ENCODE measurements around the gene LIN37. TPM values are rescaled to one million over a fixed set of nuclear protein-coding genes. Genes with fewer than 3 reads are reported as not detected.

Gene LIN37
- total RNA-seq, 1 experiment from 2014 or later: 10.1 TPM

DNA sequence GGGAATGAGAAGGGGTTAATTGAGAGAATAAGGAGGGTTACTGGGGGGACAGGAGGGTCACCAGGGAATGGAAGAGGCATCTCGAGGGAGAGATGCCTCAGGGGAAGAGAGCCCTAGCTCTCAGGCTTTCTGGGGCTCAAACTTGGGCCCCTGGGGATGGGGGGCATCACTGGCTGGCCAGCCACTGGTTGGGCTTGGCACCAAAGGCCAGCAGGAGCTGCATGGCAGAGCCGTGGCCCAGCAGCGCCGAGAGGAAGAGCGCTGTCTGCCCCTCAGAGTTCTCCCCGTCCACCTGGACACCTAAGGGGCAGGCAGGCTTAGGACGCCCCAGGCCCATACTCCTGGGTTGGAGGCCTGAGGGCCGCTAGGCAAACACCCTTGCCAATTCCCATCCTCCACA, 44.5 kb downstream of the LIN37 start:
- H3K4me3 ChIP-seq (replicated peaks in 1 of 2; ENCODE audit: low read depth in 1 of 2, low read length in 2 of 2): no peak overlapping the region
- peak overlapping the region; percentile 35; the same call in 1 of the 2 replicates for H3K4me2 ChIP-seq (ENCODE audit: low read length)
- no peaks in the 10 kb centered on the region for H3K9me2 ChIP-seq (ENCODE audit: insufficient read depth)
- ATAC-seq: no peak
- peaks cover 0 to 5% of the 10 kb centered on the region in 2 experiments; a peak in 2 of 4 replicates for H3K4me1 ChIP-seq (ENCODE audit: control insufficient read depth in 1 of 2, insufficient read depth in 2 of 2, low read length in 2 of 2)
- ChIA-PET CTCF (no interaction called here), RAD21 (ENCODE audit: low non-redundant PET in 1 of 2, low total read pairs in 2 of 2, uncharacterized antibody in 2 of 2, unreplicated experiment in 2 of 2) (no interaction called here), POLR2A (no interaction called here)
- intact Hi-C loops (cut with micrococcal nuclease): no loop called here
- no peaks in the 10 kb centered on the region for H3K79me2 ChIP-seq (ENCODE audit: insufficient read depth, low read length)
- no TSS peak for BruUV-seq (replicated peaks)
- no peak overlapping the region for H2AFZ ChIP-seq (ENCODE audit: low read depth, low read length, poor library complexity, severe bottlenecking)
- H3K36me3 ChIP-seq (ENCODE audit: control insufficient read depth in 1 of 2, insufficient read depth in 2 of 2, low read length in 2 of 2): no peaks in the 10 kb centered on the region
- H3K27ac ChIP-seq (ENCODE audit: low read depth, low read length): no peak overlapping the region
- TF ChIP-seq, protein P1, sequence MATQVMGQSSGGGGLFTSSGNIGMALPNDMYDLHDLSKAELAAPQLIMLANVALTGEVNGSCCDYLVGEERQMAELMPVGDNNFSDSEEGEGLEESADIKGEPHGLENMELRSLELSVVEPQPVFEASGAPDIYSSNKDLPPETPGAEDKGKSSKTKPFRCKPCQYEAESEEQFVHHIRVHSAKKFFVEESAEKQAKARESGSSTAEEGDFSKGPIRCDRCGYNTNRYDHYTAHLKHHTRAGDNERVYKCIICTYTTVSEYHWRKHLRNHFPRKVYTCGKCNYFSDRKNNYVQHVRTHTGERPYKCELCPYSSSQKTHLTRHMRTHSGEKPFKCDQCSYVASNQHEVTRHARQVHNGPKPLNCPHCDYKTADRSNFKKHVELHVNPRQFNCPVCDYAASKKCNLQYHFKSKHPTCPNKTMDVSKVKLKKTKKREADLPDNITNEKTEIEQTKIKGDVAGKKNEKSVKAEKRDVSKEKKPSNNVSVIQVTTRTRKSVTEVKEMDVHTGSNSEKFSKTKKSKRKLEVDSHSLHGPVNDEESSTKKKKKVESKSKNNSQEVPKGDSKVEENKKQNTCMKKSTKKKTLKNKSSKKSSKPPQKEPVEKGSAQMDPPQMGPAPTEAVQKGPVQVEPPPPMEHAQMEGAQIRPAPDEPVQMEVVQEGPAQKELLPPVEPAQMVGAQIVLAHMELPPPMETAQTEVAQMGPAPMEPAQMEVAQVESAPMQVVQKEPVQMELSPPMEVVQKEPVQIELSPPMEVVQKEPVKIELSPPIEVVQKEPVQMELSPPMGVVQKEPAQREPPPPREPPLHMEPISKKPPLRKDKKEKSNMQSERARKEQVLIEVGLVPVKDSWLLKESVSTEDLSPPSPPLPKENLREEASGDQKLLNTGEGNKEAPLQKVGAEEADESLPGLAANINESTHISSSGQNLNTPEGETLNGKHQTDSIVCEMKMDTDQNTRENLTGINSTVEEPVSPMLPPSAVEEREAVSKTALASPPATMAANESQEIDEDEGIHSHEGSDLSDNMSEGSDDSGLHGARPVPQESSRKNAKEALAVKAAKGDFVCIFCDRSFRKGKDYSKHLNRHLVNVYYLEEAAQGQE (IDR thresholded peaks at IDR 0.05; ENCODE audit: low read depth): no peak
- TF ChIP-seq POLR2A (IDR thresholded peaks at IDR 0.05; ENCODE audit: borderline replicate concordance, extremely low read depth, insufficient read depth, insufficient read length): no peak
- TF ChIP-seq, protein P2, sequence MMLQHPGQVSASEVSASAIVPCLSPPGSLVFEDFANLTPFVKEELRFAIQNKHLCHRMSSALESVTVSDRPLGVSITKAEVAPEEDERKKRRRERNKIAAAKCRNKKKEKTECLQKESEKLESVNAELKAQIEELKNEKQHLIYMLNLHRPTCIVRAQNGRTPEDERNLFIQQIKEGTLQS (IDR thresholded peaks at IDR 0.05): no peak
- TF ChIP-seq ELF1 (IDR thresholded peaks at IDR 0.05; ENCODE audit: borderline replicate concordance, low read depth): no peak
- no peak for TF ChIP-seq TCF7L2 (IDR thresholded peaks at IDR 0.05; ENCODE audit: borderline replicate concordance, extremely low read depth, insufficient read depth, insufficient read length)
- TF ChIP-seq RAD21 (IDR thresholded peaks at IDR 0.05; ENCODE audit: low read depth): no peak
- TF ChIP-seq, protein P3, sequence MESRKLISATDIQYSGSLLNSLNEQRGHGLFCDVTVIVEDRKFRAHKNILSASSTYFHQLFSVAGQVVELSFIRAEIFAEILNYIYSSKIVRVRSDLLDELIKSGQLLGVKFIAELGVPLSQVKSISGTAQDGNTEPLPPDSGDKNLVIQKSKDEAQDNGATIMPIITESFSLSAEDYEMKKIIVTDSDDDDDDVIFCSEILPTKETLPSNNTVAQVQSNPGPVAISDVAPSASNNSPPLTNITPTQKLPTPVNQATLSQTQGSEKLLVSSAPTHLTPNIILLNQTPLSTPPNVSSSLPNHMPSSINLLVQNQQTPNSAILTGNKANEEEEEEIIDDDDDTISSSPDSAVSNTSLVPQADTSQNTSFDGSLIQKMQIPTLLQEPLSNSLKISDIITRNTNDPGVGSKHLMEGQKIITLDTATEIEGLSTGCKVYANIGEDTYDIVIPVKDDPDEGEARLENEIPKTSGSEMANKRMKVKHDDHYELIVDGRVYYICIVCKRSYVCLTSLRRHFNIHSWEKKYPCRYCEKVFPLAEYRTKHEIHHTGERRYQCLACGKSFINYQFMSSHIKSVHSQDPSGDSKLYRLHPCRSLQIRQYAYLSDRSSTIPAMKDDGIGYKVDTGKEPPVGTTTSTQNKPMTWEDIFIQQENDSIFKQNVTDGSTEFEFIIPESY (IDR thresholded peaks at IDR 0.05; ENCODE audit: extremely low read depth, insufficient replicate concordance, low read length): no peak
- TF ChIP-seq CBX3 (IDR thresholded peaks at IDR 0.05; ENCODE audit: low read depth): no peak
- no peak for TF ChIP-seq EGR1 (IDR thresholded peaks at IDR 0.05; ENCODE audit: low read depth)
- TF ChIP-seq, protein P4, sequence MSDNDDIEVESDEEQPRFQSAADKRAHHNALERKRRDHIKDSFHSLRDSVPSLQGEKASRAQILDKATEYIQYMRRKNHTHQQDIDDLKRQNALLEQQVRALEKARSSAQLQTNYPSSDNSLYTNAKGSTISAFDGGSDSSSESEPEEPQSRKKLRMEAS (IDR thresholded peaks at IDR 0.05): no peak
- TF ChIP-seq SRF (IDR thresholded peaks at IDR 0.05; ENCODE audit: low read depth): no peak
- no peak for TF ChIP-seq EZH2 (IDR thresholded peaks at IDR 0.05)
- no peak for TF ChIP-seq SIN3A (IDR thresholded peaks at IDR 0.05; ENCODE audit: low read depth)
- TF ChIP-seq ZNF274 (IDR thresholded peaks at IDR 0.05; ENCODE audit: low read depth, low read length): no peak
- TF ChIP-seq JUND (IDR thresholded peaks at IDR 0.05): no peak
- no peak for TF ChIP-seq CEBPB (IDR thresholded peaks at IDR 0.05; ENCODE audit: low read depth)
- TF ChIP-seq EZH2phosphoT487 (IDR thresholded peaks at IDR 0.05; ENCODE audit: borderline replicate concordance): no peak
- no peak for TF ChIP-seq POLR2AphosphoS5 (IDR thresholded peaks at IDR 0.05; ENCODE audit: low read depth, low read length)
- H3K9ac ChIP-seq (ENCODE audit: low read length): no peak overlapping the region
- DNase-seq (ENCODE audit: low read depth, low spot score): no peak
- H3K9me3 ChIP-seq (ENCODE audit: control insufficient read depth in 1 of 2, insufficient read depth in 1 of 2, low read depth in 1 of 2, low read length in 2 of 2): no peaks in the 10 kb centered on the region
- H3K27me3 ChIP-seq (ENCODE audit: insufficient read depth, low read length): no peaks in the 10 kb centered on the region
- H4K20me1 ChIP-seq (ENCODE audit: insufficient read depth): no peaks in the 10 kb centered on the region

All from HCT116 (cell line).